KMS-11 (cell line): ENCODE data around the gene CADM3.

Source experiments
- H2AFZ ChIP-seq: fragments of 200-600 bp; sonication (generic); 2 replicates; pipeline ENCODE4 v1.6.1; 2016; ENCODE audit warnings: antibody characterized with exemption, mixed run types, low read depth
- H3K27ac ChIP-seq: fragments of 200-600 bp; sonication (generic); 2 replicates; pipeline ENCODE4 v1.6.1; 2016; ENCODE audit warnings: mild to moderate bottlenecking, mixed run types
- H3K27me3 ChIP-seq: fragments of 200-600 bp; sonication (generic); 2 replicates; pipeline ENCODE4 v1.6.1; 2017; ENCODE audit warnings: mild to moderate bottlenecking, low read depth, mixed run types, moderate library complexity; ENCODE audit not compliant: insufficient read depth
- H3K36me3 ChIP-seq: fragments of 200-600 bp; sonication (generic); 2 replicates; pipeline ENCODE4 v1.6.1; 2017; ENCODE audit warnings: mild to moderate bottlenecking, mixed run types; ENCODE audit not compliant: insufficient read depth
- H3K4me1 ChIP-seq: fragments of 200-600 bp; sonication (generic); 2 replicates; pipeline ENCODE4 v1.6.1; 2016; ENCODE audit warnings: mild to moderate bottlenecking, low read depth, mixed run types; ENCODE audit not compliant: poor library complexity, severe bottlenecking
- H3K4me2 ChIP-seq: fragments of 200-600 bp; sonication (generic); 2 replicates; pipeline ENCODE4 v1.7.0; 2016; ENCODE audit warnings: mild to moderate bottlenecking, mixed run types
- H3K4me3 ChIP-seq: fragments of 200-600 bp; sonication (generic); IDR thresholded peaks from 2 replicates; pipeline ENCODE4 v1.6.1; 2017; ENCODE audit warnings: low read depth, low read length, mixed read lengths; ENCODE audit not compliant: insufficient read depth
- H3K79me2 ChIP-seq: fragments of 200-600 bp; sonication (generic); 2 replicates; pipeline ENCODE4 v1.6.1; 2016; ENCODE audit warnings: low read depth, mixed run types; ENCODE audit not compliant: insufficient read depth
- H3K9ac ChIP-seq: fragments of 200-600 bp; sonication (generic); 2 replicates; pipeline ENCODE4 v1.6.1; 2016; ENCODE audit warnings: mild to moderate bottlenecking, mixed run types
- H4K20me1 ChIP-seq: fragments of 200-600 bp; sonication (generic); 2 replicates; pipeline ENCODE4 v1.6.1; 2016; ENCODE audit warnings: mild to moderate bottlenecking, mixed run types; ENCODE audit not compliant: insufficient read depth
- CTCF ChIP-seq: fragments of 200-600 bp; sonication (generic); conservative IDR thresholded peaks from 2 replicates; pipeline ENCODE4 v1.6.1; 2017; ENCODE audit warnings: low read depth, mild to moderate bottlenecking, antibody characterized with exemption, low read length, moderate library complexity, mixed read lengths

Gene CADM3

GRCh38 chr1:159140474-159140873, 30.9 kb upstream of the CADM3 start:
- Histone ChIP-seq H3K4me2 (no peak overlapping the region), H3K4me3 (no peak overlapping the region), H3K36me3 (no peaks in the 10 kb centered on the region), H2AFZ (no peak overlapping the region), H3K4me1 (no peaks in the 10 kb centered on the region), H3K9ac (no peak overlapping the region), H3K79me2 (no peaks in the 10 kb centered on the region), H3K27ac (no peak overlapping the region), H3K27me3 (no peaks in the 10 kb centered on the region), H4K20me1 (no peaks in the 10 kb centered on the region)
- no peak for TF ChIP-seq CTCF

GRCh38 chr1:159141584-159142390, 29.6 kb upstream of the CADM3 start:
- H3K27ac ChIP-seq, result no peak overlapping the region
- no peak overlapping the region for H2AFZ ChIP-seq
- H3K4me2 ChIP-seq, result no peak overlapping the region
- no peak overlapping the region for H3K9ac ChIP-seq
- no peaks in the 10 kb centered on the region for H4K20me1 ChIP-seq
- no peak for TF ChIP-seq CTCF
- H3K27me3 ChIP-seq, result no peaks in the 10 kb centered on the region
- no peaks in the 10 kb centered on the region for H3K79me2 ChIP-seq
- no peak overlapping the region for H3K4me3 ChIP-seq
- H3K4me1 ChIP-seq, result no peaks in the 10 kb centered on the region
- H3K36me3 ChIP-seq, result no peaks in the 10 kb centered on the region

GRCh38 chr1:159142391-159142663, 29.1 kb upstream of the CADM3 start:
- Histone ChIP-seq H3K27ac (no peak overlapping the region), H3K27me3 (no peaks in the 10 kb centered on the region), H4K20me1 (no peaks in the 10 kb centered on the region), H3K9ac (no peak overlapping the region), H3K4me3 (no peak overlapping the region), H2AFZ (no peak overlapping the region), H3K4me2 (no peak overlapping the region), H3K4me1 (no peaks in the 10 kb centered on the region), H3K36me3 (no peaks in the 10 kb centered on the region), H3K79me2 (no peaks in the 10 kb centered on the region)
- TF ChIP-seq CTCF, result no peak

GRCh38 chr1:159142726-159143510, 28.5 kb upstream of the CADM3 start:
- no peaks in the 10 kb centered on the region for H3K79me2 ChIP-seq
- no peak overlapping the region for H3K9ac ChIP-seq
- H3K4me1 ChIP-seq, result no peaks in the 10 kb centered on the region
- no peaks in the 10 kb centered on the region for H4K20me1 ChIP-seq
- no peaks in the 10 kb centered on the region for H3K36me3 ChIP-seq
- no peaks in the 10 kb centered on the region for H3K27me3 ChIP-seq
- H3K27ac ChIP-seq, result no peak overlapping the region
- TF ChIP-seq CTCF, result no peak
- no peak overlapping the region for H2AFZ ChIP-seq
- H3K4me3 ChIP-seq, result no peak overlapping the region
- H3K4me2 ChIP-seq, result no peak overlapping the region
